Measurements from ENCODE around the gene ROR1. TPM values are rescaled to one million over a fixed set of nuclear protein-coding genes. Genes with fewer than 3 reads are reported as not detected.

Gene ROR1
- total and polyA plus RNA-seq, 9 of the 15 experiments (the other 6 are each of a cell fraction or from before 2014, with no cell fraction given): 0.02 TPM; not detected in 8

GRCh38 chr1:63909526-63909925 is 135.7 kb downstream of the ROR1 start (continued):
- TF ChIP-seq ZNF75A (CRISPR knock-in tag; IDR thresholded peaks at IDR 0.05): no peak
- no peak for TF ChIP-seq ELF1 (tag; IDR thresholded peaks at IDR 0.05)
- TF ChIP-seq CBX8 (IDR thresholded peaks at IDR 0.05; ENCODE audit: borderline replicate concordance, extremely low read depth, low read depth, low read length, poor library complexity, severe bottlenecking): no peak

- BruUV-seq (replicated peaks): no TSS peak
- FAIRE-seq (no peak), DNase-seq (ENCODE audit: extremely low read depth in 1 of 4, low spot score in 3 of 4) (no peak), ATAC-seq (no peak)
- WGBS (ENCODE audit: insufficient coverage, low coverage, missing lambda C conversion rate): 2% methylated on average over 4 of the region's 4 CpGs
- no peaks in the 10 kb centered on the region for H3K79me2 ChIP-seq (ENCODE audit: control insufficient read depth, insufficient read depth, low read length)
- ChIA-PET POLR2A (no interaction called here), CTCF (ENCODE audit: low intra/inter-chr PET ratio) (no interaction called here)
- 0 out of 5 replicates have a peak, but pooled peaks cover 0 to 9% of the 10 kb centered on the region in 2 experiments for H3K27me3 ChIP-seq (ENCODE audit: control insufficient read depth in 2 of 2, insufficient read depth in 2 of 2, low read length in 2 of 2)
- intact Hi-C loops (cut with micrococcal nuclease): loop anchor here (10.0 kb wide), 2 partner anchors 216 to 224 kb away; no protein-coding TSS in a partner anchor
- no peaks in the 10 kb centered on the region for H3K4me1 ChIP-seq (replicated peaks in 1 of 2; ENCODE audit: control insufficient read depth in 2 of 2, insufficient read depth in 2 of 2, low read length in 2 of 2)
- no peak overlapping the region for H3K27ac ChIP-seq (ENCODE audit: extremely low read depth, low read depth, low read length)
- H3K4me2 ChIP-seq (ENCODE audit: insufficient read depth, low read length): no peak overlapping the region
- H3K9me3 ChIP-seq (replicated peaks; ENCODE audit: control insufficient read depth, insufficient read depth, low read depth, low read length): no peaks in the 10 kb centered on the region
- H3K9me1 ChIP-seq (ENCODE audit: control insufficient read depth, insufficient read depth, low read length): no peaks in the 10 kb centered on the region
- no peak overlapping the region for H3K4me3 ChIP-seq
- no peak overlapping the region for H2AFZ ChIP-seq (ENCODE audit: low read depth, low read length)
- H3K36me3 ChIP-seq (ENCODE audit: control insufficient read depth, insufficient read depth, low read length): no peaks in the 10 kb centered on the region
- H3K9ac ChIP-seq (ENCODE audit: insufficient read depth in 1 of 2, low read depth in 2 of 2, low read length in 2 of 2): no peak overlapping the region
- H4K20me1 ChIP-seq (replicated peaks; ENCODE audit: control insufficient read depth, insufficient read depth, low read length): 0 out of 2 replicates have a peak, but pooled peaks cover 3% of the 10 kb centered on the region
- in situ Hi-C loops (cut with MboI): no loop called here
- TF ChIP-seq RBM25 (IDR thresholded peaks at IDR 0.05; ENCODE audit: low read depth, low read length, severe bottlenecking): peak; percentile 71
- no peak for TF ChIP-seq ZNF134 (CRISPR knock-in tag; conservative IDR thresholded peaks at IDR 0.05)
- TF ChIP-seq KDM1A (IDR thresholded peaks at IDR 0.05): 0 out of 4 replicates have a peak, but pooled peaks of 1 of the 2 experiments have one; percentile 23
Observed at GRCh38 chr1:63911049-63911448, 137.2 kb downstream of the ROR1 start.
